Regular cardiac myocyte (primary cell): ENCODE results near the gene FADD. TPM values are rescaled to one million over a fixed set of nuclear protein-coding genes. Genes with fewer than 3 reads are reported as not detected.

Experiments used
- total RNA-seq: library from RNA; depleted of rRNA; stranded (reverse); fragments of >200 nt; gene quantifications from 2 replicates; pipeline ENCODE4 v1.2.3, GENCODE V29; 2014

FADD gene
- 36.6 and 40.6 TPM in 2 replicates for total RNA-seq

GRCh38 chr11:70202920-70203750 is at the start of gene FADD:
TSS of gene FADD (plus strand) at chr11:70203296. CDS start at chr11:70203460, 164 bp downstream.

Other genes with a start within 250 kb of the FADD start
- gene ANO1, start 125.0 kb upstream of the FADD start, total RNA-seq: 0.58 and 3.7 TPM in 2 replicates
- 39.3 and 43.4 TPM in 2 replicates for gene PPFIA1, start 67.4 kb downstream of the FADD start, total RNA-seq
- 405 and 436 TPM in 2 replicates for gene CTTN, start 195.2 kb downstream of the FADD start, total RNA-seq